NB4 (cell line): Measurements from ENCODE around the gene ALDH6A1.
"Not testable (repeated sequence)": the region's sequence is repeated elsewhere in the genome, so short reads cannot be mapped to it uniquely, and the experiment has no call there.

ENCODE experiments used
- DNase-seq: peaks from one replicate; pipeline ENCODE4 v3.0.0; 2010; ENCODE audit warnings: low read depth
- H3K4me3 ChIP-seq: one replicate; pipeline ENCODE4 v1.5.1; 2011; ENCODE audit warnings: mild to moderate bottlenecking, low read depth, low read length, moderate library complexity
- MYC ChIP-seq: IDR thresholded peaks from 2 replicates; pipeline ENCODE4 v1.6.1; 2011; ENCODE audit warnings: low read depth, low read length
- POLR2A ChIP-seq: IDR thresholded peaks from 2 replicates; pipeline ENCODE4 v1.6.1; 2011; ENCODE audit warnings: mild to moderate bottlenecking; ENCODE audit not compliant: insufficient read length; ENCODE audit errors: extremely low read depth
- TF ChIP-seq, protein P1 (sequence below): IDR thresholded peaks from 2 replicates; pipeline ENCODE4 v1.6.1; 2011; ENCODE audit warnings: low read depth, low read length
- TF ChIP-seq, protein P2 (sequence below): IDR thresholded peaks from one replicate; pipeline ENCODE4 v1.5.1; 2012; ENCODE audit warnings: low read depth, low read length

ALDH6A1 gene

DNA sequence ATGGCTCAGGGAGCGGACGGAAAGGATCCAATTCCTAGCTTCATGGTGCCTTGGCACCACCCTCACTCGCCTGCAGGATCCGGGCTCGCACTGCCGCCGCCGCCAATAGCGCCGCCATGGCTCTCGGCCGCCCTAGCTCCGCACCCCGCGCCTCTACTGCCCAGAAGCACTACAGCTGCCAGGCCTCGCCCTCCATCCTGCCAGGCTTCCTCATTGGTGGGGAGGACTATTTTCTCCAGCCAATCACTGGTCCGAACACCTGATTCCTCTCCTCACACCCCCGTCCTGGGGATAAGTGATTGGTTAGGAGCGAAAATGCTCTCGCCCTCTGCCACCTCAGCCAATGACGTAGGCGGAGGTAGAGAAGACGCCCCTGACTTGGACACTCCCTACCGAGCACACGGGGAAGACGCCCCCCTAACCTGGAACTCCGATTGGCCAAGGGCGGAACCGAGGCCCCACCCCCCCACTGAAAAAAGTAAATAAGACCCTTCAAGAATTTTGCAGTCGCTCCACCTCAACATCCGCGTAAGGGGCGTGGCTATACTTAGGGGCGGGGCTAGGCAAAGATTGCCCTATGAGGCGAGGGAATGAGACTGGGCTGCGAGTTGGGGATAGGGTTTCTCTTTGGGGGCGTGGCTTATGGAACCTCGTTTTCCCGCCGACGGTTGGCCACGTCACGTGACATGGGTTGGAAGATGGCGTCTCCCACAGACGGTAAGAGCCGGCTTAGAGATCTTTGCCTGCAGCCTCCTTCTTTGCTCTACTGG is at the start of gene ALDH6A1, which contains the start of gene LIN52:
ALDH6A1 (minus strand) TSS at position 177 of the 770 bp plus-strand sequence; CDS start at position 118, 59 bp downstream.
LIN52 (plus strand) TSS at position 680 of the 770 bp plus-strand sequence; CDS start at position 699, 19 bp downstream.
- H3K4me3 ChIP-seq, result peak within 1 kb of the TSS; percentile 98

DNA sequence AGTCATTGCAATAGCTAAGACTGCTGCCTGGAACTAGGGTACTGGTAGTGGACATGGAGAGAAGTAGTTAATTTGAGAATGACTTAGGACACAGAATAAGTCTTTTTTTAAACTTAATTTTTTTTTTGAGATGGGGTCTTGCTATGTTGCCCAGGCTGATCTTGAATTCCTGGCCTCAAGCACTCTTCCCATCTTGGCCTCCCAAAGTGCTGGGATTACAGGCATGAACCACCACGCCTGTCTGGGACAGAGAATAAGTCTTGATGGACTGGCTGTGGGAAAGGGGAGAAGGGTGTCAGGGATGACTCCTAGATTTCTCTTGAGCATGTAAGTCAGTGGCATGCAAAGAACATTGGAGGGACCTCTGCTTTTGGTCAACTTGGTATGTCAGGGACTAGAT is 43.4 kb upstream of the ALDH6A1 start:
- TF ChIP-seq, protein P1, sequence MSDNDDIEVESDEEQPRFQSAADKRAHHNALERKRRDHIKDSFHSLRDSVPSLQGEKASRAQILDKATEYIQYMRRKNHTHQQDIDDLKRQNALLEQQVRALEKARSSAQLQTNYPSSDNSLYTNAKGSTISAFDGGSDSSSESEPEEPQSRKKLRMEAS, result no peak
- no peak for TF ChIP-seq MYC

More for the DNA sequence above, at the start of gene ALDH6A1, which contains the start of gene LIN52:
- DNase-seq, result peak; percentile 100
- TF ChIP-seq, protein P1, result peak; percentile 91
- peak; percentile 52 for TF ChIP-seq POLR2A
- peak; percentile 68; the same call in 1 of the 2 replicates for TF ChIP-seq MYC
- TF ChIP-seq, protein P2, sequence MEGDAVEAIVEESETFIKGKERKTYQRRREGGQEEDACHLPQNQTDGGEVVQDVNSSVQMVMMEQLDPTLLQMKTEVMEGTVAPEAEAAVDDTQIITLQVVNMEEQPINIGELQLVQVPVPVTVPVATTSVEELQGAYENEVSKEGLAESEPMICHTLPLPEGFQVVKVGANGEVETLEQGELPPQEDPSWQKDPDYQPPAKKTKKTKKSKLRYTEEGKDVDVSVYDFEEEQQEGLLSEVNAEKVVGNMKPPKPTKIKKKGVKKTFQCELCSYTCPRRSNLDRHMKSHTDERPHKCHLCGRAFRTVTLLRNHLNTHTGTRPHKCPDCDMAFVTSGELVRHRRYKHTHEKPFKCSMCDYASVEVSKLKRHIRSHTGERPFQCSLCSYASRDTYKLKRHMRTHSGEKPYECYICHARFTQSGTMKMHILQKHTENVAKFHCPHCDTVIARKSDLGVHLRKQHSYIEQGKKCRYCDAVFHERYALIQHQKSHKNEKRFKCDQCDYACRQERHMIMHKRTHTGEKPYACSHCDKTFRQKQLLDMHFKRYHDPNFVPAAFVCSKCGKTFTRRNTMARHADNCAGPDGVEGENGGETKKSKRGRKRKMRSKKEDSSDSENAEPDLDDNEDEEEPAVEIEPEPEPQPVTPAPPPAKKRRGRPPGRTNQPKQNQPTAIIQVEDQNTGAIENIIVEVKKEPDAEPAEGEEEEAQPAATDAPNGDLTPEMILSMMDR, result no peak

DNA sequence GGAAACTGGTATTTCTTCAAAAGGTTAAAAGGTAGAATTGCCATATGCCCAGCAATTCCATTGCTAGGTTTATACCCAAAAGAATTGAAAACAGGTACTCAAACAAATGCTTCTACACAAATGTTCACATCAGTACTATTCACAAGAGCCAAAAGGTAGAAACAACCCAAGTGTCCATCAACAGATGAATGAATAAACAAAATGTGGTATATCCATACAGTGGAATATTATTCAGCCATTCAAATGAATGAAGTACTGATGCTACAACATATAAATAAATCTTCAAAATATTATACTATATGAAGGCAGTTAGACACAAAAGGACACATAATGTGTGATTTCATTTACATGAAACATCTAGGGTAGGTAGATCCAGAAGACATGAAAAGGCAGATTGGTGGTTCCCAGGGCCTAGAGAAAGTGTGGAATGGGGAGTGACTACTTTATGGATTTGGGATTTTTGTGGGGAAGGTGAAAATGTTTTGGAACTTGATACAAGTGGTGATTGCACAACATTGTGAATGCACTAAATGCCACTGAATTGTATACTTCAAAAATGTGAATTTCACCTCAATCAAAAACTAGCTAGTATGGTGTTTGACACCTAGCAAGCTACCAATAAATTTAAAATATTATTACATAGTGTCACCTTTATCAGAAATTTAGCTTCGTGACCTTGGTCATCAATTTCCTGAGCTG is 42.2 kb upstream of the ALDH6A1 start:
- no peak overlapping the region for H3K4me3 ChIP-seq
- TF ChIP-seq MYC, result no peak
- DNase-seq, result no peak

More for the DNA sequence above, 43.4 kb upstream of the ALDH6A1 start:
- H3K4me3 ChIP-seq, result no peak overlapping the region
- no peak for DNase-seq

DNA sequence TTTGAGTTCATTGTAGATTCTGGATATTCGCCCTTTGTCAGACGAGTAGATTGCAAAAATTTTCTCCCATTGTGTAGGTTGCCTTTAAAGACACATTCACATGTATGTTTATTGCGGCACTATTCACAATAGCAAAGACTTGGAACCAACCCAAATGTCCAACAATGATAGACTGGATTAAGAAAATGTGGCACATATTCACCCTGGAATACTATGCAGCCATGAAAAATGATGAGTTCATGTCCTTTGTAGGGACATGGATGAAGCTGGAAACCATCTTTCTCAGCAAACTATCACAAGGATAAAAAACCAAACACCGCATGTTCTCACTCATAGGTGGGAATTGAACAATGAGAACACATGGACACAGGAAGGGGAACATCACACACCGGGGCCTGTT is 41.2 kb upstream of the ALDH6A1 start:
- DNase-seq, H3K4me3 ChIP-seq: not testable (repeated sequence)

DNA sequence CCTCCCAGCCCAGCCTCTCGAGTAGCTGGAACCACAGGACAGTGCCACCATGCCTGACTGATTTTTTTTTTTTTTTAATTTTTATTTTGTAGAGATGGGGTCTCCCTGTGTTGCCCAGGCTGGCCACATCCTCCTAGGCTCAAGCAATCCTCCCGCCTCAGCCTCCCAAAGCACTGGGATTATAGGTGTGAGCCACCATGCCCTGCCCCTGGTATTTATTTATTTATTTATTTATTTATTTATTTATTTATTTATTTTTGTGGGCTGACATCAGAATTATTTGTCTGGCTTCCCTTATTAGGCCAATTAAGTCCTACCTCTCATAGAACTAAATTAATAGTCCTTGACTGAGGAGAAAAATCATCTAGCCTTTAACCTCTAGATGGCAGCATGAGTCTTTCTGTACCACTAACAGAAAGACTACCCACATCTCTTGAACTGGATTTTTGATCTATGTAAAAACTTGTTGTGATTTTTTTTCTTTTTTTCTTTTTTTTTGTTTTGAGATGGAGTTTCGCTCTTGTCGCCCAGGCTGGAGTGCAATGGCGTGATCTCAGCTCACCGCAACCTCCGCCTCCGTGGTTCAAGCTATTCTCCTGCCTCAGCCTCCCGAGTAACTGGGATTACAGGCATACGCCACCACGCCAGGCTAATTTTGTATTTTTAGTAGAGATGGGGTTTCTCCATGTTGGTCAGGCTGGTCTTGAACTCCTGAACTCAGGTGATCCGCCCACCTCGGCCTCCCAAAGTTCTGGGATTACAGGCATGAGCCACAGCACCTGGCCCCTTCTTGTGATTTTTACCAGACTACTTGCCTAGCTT is 27.4 kb upstream of the ALDH6A1 start:
- not testable (repeated sequence) for H3K4me3 ChIP-seq
- TF ChIP-seq, protein P2, result peak; percentile 41
- peak; percentile 65 for DNase-seq

DNA sequence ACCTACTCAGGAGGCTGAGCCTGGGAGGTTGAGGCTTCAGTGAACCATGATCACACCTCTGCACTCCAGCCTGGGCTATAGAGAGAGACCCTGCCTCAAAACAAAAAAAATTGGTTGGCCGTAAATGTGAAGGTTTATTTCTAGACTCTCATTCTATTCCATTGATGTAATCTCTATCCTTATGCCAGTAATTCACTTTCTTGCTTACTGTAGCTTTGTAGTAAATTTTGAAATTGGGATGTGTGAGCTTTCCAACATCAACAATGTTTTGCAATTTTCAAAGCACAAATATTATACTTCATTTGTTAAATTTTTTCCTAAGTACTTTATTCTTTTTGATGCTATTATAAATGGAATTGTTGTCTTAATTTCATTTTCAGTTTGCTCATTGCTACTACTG is 25.1 kb upstream of the ALDH6A1 start:
- no peak for TF ChIP-seq POLR2A
- no peak for TF ChIP-seq MYC
- TF ChIP-seq, protein P2, result no peak
- TF ChIP-seq, protein P1, result no peak
- DNase-seq, result no peak
- H3K4me3 ChIP-seq, result no peak overlapping the region

DNA sequence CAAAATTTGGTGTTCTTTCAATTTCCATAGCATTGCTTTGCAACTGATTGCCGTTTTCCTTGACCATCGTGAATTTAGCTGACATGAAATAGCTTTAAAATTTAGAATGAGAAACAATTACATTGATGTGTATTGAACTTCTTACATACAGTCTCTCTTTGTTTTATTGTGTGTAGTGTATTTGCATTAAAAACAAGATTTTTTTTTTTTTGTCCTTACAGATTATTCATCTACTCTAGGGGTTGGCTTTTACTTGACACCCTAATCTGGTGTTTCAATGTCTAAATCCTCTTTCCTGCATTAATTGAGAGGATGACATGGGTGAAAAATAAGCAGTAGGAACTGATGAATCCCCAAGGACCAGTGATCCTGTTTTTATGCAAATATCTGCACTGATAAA is 21.1 kb upstream of the ALDH6A1 start:
- no peak for DNase-seq
- TF ChIP-seq, protein P1, result no peak
- TF ChIP-seq MYC (no peak), POLR2A (no peak)
- TF ChIP-seq, protein P2, result no peak
- H3K4me3 ChIP-seq, result no peak overlapping the region
